ENCODE results near the gene MYO7A.

MYO7A gene

DNA sequence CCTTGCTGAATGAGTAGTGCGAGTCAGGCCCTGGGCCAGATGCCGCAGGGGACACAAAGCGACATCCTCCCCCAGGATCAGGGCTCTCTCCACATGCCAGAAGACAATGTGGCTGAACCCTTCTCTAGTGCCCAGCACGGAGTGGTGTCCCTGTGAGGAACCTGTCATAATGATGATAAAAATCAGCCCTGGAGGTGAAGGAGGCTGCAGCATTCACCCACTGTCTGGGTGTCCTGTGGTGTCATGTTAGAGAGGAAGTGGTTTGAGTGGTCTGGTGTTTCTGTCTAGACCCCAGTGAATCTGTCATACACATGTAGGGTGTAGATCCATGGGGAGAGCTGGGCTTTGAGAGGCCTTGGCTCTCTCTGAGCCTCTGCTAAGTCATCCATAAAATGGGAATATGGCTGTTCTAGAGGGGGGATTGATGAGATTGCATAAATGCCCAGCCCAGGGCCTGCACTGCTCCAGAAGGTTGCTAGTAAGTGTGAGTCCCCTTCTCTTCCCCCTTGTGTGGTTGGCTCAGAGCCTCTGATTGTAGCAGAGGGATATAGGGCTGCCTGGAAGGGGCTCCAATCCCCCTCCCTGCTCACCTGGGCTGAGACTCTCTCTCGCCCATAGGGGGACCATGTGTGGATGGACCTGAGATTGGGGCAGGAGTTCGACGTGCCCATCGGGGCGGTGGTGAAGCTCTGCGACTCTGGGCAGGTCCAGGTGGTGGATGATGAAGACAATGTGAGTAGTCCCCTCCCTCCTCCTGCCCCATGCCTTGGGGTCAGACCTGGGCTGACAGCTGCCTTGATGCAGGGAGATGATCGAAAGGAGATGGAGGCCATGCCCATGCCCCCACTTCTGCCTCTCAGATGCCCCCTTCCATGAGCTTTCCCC is 14.3 kb downstream of the MYO7A start:
- Histone ChIP-seq H3K27me3 (replicated peaks; ENCODE audit: control insufficient read depth, insufficient read depth, low read length) (peaks cover 11% of the 10 kb centered on the region), H3K9ac (ENCODE audit: low read length) (no peak overlapping the region), H3K9me3 (ENCODE audit: control insufficient read depth, low read length) (no peaks in the 10 kb centered on the region), H3K4me1 (ENCODE audit: control insufficient read depth, insufficient read depth, low read length) (no peaks in the 10 kb centered on the region), H3K4me3 (ENCODE audit: low read length) (no peak overlapping the region), H3K36me3 (ENCODE audit: control insufficient read depth, insufficient read depth, low read length, severe bottlenecking) (no peaks in the 10 kb centered on the region)
- no peak for DNase-seq (ENCODE audit: low read depth)

DNA sequence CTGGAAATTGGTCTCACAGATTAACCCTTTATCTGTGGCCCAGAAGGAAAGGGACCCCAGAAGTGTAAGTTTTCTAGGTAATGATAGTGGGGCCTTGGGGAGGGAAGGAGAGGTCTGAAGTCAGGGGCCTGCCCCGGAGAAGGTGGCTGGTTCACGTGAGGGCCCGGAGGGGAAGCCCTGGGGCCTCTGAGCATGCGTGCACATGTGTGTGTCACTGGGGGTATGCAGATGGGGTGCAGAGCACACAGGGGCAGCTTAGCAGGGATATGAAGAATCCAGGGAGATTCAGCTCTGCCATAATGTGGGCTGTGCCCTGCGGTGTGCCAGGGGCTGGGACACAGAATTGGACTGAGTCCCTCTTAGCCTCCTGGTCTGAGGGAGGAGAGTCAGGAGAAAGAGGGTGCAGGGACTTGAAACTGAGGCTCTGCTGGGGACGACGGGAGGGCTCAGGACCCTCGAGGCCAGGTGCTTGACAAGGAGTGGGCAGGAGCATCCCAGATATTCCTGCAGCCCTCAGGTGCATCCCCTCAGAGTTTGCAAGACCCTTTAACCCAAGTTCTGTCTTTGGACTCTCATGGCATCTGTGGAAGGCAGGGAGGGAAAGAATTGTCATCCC is 15.5 kb downstream of the MYO7A start:
- no peaks in the 10 kb centered on the region for H3K4me1 ChIP-seq (ENCODE audit: control insufficient read depth, insufficient read depth, low read length)
- no peak overlapping the region for H3K4me3 ChIP-seq (ENCODE audit: low read length)
- H3K36me3 ChIP-seq (ENCODE audit: control insufficient read depth, insufficient read depth, low read length, severe bottlenecking), result no peaks in the 10 kb centered on the region
- DNase-seq (ENCODE audit: low read depth), result no peak
- no peaks in the 10 kb centered on the region for H3K9me3 ChIP-seq (ENCODE audit: control insufficient read depth, low read length)
- no peak overlapping the region for H3K9ac ChIP-seq (ENCODE audit: low read length)
- H3K27me3 ChIP-seq (replicated peaks; ENCODE audit: control insufficient read depth, insufficient read depth, low read length), result peaks cover 8% of the 10 kb centered on the region

DNA sequence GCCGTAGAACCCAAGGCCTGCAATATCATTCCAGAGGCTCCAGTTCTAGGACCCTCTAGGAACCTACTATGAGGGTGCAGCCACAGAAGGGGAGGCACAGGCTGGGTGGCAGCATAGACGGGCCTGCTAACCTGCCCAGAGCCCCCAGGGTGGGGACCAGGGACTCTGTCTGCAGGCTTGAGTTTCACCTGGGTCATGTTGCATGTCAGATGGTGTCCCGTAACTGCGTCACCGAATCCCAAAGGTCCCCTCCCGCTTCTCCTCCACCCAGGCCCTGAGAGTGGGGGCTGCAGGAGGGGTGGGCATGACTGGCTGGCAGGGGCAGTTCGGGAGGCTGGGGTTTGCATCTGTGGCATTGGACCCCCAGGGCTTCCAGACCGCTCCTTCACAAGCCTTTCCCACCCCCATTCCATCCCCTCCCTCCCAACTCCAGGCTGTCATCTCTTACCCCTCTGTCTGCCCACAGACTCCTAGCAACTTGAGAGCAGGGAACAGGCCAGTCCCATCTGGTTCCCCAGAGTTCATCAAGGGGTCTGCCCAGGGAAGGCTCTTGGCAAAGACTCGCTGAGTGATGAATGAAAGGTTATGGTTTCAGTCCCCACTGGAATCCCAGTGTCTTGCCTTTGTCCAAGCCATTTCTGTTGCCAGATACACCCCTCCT is 16.3 kb downstream of the MYO7A start:
- H3K9ac ChIP-seq (ENCODE audit: low read length), result no peak overlapping the region
- no peak for DNase-seq (ENCODE audit: low read depth)
- H3K4me3 ChIP-seq (ENCODE audit: low read length), result no peak overlapping the region
- no peaks in the 10 kb centered on the region for H3K9me3 ChIP-seq (ENCODE audit: control insufficient read depth, low read length)
- H3K4me1 ChIP-seq (ENCODE audit: control insufficient read depth, insufficient read depth, low read length), result no peaks in the 10 kb centered on the region
- H3K36me3 ChIP-seq (ENCODE audit: control insufficient read depth, insufficient read depth, low read length, severe bottlenecking), result no peaks in the 10 kb centered on the region
- peaks cover 7% of the 10 kb centered on the region for H3K27me3 ChIP-seq (replicated peaks; ENCODE audit: control insufficient read depth, insufficient read depth, low read length)

DNA sequence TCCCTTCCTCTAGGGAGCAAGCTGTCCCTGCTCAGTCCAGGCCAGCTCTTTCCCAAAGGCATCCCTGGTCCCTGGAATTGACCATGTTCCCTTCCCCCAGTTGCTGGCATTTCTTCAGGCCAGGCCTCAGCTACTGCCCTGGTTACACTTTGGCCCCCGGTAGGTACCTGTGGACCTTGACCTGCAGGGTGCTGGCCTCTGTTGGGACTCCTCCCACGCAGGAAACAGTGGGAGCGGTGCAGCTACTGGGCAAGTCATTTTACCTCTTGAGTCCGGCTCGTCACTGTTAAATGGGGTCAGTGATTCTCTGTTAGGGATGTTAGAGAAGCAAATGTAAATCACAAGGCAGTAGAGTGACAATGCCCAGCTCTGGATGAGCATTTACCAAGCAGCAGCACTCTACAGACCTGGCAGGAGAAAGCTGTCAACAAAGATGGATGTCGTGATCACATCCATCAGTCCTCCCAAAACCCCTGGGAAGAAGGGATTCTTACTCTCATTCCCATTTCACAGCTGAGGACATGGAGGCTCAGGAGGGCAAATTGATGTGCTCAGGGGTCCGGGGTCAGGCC is 16.9 kb downstream of the MYO7A start:
- H3K4me1 ChIP-seq (ENCODE audit: control insufficient read depth, insufficient read depth, low read length), result no peaks in the 10 kb centered on the region
- H3K9ac ChIP-seq (ENCODE audit: low read length), result no peak overlapping the region
- no peaks in the 10 kb centered on the region for H3K9me3 ChIP-seq (ENCODE audit: control insufficient read depth, low read length)
- no peak overlapping the region for H3K4me3 ChIP-seq (ENCODE audit: low read length)
- H3K36me3 ChIP-seq (ENCODE audit: control insufficient read depth, insufficient read depth, low read length, severe bottlenecking), result no peaks in the 10 kb centered on the region
- DNase-seq (ENCODE audit: low read depth), result no peak
- peaks cover 7% of the 10 kb centered on the region for H3K27me3 ChIP-seq (replicated peaks; ENCODE audit: control insufficient read depth, insufficient read depth, low read length)

DNA sequence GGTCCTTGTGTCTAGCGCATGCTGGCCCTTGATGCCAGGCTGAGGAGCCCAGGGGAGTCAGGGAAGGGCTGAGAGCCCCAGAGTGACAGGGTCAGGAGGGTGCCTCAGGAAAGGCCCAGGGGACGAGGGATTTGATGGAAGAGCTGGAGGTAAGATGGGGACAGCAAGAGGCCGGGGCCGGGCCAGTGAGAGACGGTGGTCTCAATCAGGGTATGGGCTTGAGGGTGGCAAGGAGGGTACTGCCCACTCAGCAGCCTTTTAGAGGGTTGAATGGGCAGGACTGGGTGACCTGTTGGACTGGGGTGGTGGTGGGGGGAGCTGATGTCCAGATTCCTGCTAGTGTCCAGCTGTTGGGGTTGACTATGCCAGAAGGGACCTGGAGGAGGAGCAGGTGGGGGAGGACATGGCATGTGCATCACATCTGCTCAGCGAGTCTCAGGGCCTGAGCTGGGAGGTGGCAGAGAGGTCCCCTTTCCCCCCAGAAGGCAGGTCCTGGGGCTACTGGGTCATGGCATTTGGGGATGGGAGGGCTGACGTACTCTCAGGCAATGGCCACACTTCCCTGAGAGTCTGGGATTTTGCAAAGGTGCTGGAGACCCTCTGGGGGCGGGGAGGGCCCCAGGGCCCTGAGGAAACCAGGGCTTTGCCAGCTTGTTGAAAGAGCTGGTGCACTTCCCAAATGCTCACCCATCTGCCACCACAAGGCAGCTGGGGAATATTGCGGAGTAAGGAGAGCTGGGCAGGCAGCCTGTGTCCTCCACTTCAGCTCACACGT is 18.4 kb downstream of the MYO7A start:
- no peak for DNase-seq (ENCODE audit: low read depth)
- H3K36me3 ChIP-seq (ENCODE audit: control insufficient read depth, insufficient read depth, low read length, severe bottlenecking), result no peaks in the 10 kb centered on the region
- no peak overlapping the region for H3K9ac ChIP-seq (ENCODE audit: low read length)
- no peaks in the 10 kb centered on the region for H3K9me3 ChIP-seq (ENCODE audit: control insufficient read depth, low read length)
- H3K27me3 ChIP-seq (replicated peaks; ENCODE audit: control insufficient read depth, insufficient read depth, low read length), result peaks cover 11% of the 10 kb centered on the region
- H3K4me1 ChIP-seq (ENCODE audit: control insufficient read depth, insufficient read depth, low read length), result no peaks in the 10 kb centered on the region
- no peak overlapping the region for H3K4me3 ChIP-seq (ENCODE audit: low read length)

DNA sequence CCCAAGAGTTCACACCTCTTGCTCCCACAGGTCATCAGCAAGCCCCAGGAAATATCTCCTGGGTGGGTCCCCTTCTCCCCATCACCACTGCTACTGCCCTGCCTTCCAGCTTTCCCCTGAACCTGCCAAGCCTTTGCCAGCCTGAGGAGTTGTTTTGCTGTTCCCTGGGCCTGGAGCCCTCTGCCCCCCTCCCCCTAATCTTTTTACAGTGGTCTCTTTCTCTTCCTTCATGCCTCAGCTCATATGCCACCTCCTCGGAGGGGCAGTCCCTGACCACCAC is 18.9 kb downstream of the MYO7A start:
- Histone ChIP-seq H3K9ac (ENCODE audit: low read length) (no peak overlapping the region), H3K27me3 (replicated peaks; ENCODE audit: control insufficient read depth, insufficient read depth, low read length) (peaks cover 11% of the 10 kb centered on the region), H3K4me3 (ENCODE audit: low read length) (no peak overlapping the region), H3K36me3 (ENCODE audit: control insufficient read depth, insufficient read depth, low read length, severe bottlenecking) (no peaks in the 10 kb centered on the region), H3K9me3 (ENCODE audit: control insufficient read depth, low read length) (no peaks in the 10 kb centered on the region), H3K4me1 (ENCODE audit: control insufficient read depth, insufficient read depth, low read length) (no peaks in the 10 kb centered on the region)
- DNase-seq (ENCODE audit: low read depth), result no peak

DNA sequence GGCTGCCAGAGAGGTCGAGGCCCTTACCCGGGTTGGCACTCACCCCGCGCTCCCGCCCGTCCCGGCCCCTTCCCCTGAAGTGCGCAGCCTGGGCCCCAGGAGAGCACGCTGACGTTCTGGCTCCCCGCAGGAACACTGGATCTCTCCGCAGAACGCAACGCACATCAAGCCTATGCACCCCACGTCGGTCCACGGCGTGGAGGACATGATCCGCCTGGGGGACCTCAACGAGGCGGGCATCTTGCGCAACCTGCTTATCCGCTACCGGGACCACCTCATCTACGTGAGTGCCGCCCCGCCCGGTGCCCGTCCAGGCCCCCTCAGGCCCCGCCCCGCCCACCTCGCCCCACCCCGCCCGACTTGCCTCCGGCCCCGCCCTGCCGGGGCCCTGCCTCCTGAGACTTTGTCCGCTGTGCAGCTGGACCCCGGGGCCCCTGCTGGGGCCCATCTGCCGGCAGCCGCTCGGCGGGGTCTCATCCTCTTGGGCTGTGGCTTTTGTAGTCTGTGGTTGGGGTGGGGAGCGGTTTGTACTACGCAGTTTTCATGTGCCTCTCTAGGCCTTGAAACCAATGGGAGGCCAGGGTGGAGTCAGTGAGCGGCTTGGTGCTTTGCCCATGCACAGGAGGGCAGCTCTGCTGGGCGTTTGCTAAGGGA is 19.7 kb downstream of the MYO7A start:
- no peak overlapping the region for H3K4me3 ChIP-seq (ENCODE audit: low read length)
- no peaks in the 10 kb centered on the region for H3K9me3 ChIP-seq (ENCODE audit: control insufficient read depth, low read length)
- H3K27me3 ChIP-seq (replicated peaks; ENCODE audit: control insufficient read depth, insufficient read depth, low read length), result peaks cover 11% of the 10 kb centered on the region
- H3K4me1 ChIP-seq (ENCODE audit: control insufficient read depth, insufficient read depth, low read length), result no peaks in the 10 kb centered on the region
- no peak for DNase-seq (ENCODE audit: low read depth)
- no peaks in the 10 kb centered on the region for H3K36me3 ChIP-seq (ENCODE audit: control insufficient read depth, insufficient read depth, low read length, severe bottlenecking)
- H3K9ac ChIP-seq (ENCODE audit: low read length), result no peak overlapping the region

DNA sequence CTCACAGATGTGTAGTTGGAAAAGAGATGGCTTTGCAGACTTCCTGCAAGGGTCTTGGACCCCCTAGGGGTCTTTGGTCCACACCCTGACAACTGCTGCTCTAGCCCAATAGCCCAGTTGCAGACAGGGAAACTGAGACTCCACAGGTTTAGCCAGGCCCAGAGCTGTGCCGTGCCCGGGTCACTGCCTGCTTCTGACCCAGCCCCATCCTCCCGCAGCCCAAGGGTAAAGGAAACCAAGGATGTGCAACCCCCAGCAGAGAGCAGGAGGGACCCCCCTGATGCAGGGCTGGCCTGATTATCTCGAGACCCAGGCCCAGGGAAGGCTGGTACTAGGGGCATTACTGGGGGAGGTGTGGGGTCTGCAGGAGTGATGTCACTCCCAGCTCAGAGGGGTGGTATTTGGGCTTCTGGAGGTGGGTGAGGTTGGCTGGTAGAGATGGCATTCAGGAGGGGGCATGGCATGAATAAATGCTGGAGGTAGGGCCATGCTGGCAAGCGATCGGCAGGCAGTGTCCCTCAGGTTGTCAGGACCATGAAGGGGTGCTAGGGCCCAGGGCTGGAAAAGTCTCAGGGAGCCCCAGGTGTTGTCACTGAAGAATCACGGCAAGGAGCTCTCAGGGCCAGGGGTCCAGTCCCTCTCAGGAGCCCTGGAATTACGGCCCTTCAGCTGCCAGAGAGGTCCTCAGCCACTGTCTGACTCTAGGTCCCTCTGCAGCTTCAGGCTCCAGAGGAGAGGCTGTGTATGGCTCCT is 21.1 kb downstream of the MYO7A start:
- Histone ChIP-seq H3K9me3 (ENCODE audit: control insufficient read depth, low read length) (no peaks in the 10 kb centered on the region), H3K4me3 (ENCODE audit: low read length) (no peak overlapping the region), H3K9ac (ENCODE audit: low read length) (no peak overlapping the region), H3K36me3 (ENCODE audit: control insufficient read depth, insufficient read depth, low read length, severe bottlenecking) (no peaks in the 10 kb centered on the region), H3K4me1 (ENCODE audit: control insufficient read depth, insufficient read depth, low read length) (no peaks in the 10 kb centered on the region), H3K27me3 (replicated peaks; ENCODE audit: control insufficient read depth, insufficient read depth, low read length) (peaks cover 11% of the 10 kb centered on the region)
- DNase-seq (ENCODE audit: low read depth), result no peak

DNA sequence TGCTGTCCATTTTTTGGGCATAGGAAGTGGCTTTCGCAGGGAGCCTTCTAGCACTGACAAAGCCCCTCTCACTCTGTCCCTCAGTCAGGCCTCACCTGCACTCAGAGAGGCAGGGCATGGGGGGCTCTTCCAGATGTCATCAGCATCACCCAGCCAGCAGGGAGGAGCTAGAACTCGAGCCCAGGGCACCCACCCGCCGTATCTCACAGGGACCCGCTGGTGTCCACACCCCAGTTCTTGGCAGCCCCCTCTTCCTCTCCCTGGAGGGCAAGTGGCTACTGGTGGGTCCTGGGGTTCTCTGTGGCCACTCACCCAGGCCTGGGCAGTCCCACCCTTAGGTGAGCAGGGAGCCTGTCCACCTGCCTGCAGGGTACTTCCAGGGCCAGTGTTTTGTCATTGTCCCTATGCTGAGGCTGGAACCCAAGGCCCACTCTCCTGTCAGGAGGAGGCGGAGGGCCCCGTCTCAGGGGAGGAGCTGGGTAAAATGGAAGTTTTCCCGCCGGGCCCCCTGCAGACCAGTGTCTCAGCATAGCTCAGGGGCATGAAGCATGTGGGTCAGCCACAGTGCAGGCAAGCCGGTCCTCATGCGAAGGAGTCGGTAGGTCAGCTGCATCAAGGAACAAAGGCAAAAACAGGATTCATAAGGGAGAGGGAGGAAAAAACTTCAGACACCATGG is 21.8 kb downstream of the MYO7A start:
- no peaks in the 10 kb centered on the region for H3K4me1 ChIP-seq (ENCODE audit: control insufficient read depth, insufficient read depth, low read length)
- peaks cover 14% of the 10 kb centered on the region for H3K27me3 ChIP-seq (replicated peaks; ENCODE audit: control insufficient read depth, insufficient read depth, low read length)
- no peak for DNase-seq (ENCODE audit: low read depth)
- no peaks in the 10 kb centered on the region for H3K36me3 ChIP-seq (ENCODE audit: control insufficient read depth, insufficient read depth, low read length, severe bottlenecking)
- no peak overlapping the region for H3K4me3 ChIP-seq (ENCODE audit: low read length)
- no peaks in the 10 kb centered on the region for H3K9me3 ChIP-seq (ENCODE audit: control insufficient read depth, low read length)
- no peak overlapping the region for H3K9ac ChIP-seq (ENCODE audit: low read length)

DNA sequence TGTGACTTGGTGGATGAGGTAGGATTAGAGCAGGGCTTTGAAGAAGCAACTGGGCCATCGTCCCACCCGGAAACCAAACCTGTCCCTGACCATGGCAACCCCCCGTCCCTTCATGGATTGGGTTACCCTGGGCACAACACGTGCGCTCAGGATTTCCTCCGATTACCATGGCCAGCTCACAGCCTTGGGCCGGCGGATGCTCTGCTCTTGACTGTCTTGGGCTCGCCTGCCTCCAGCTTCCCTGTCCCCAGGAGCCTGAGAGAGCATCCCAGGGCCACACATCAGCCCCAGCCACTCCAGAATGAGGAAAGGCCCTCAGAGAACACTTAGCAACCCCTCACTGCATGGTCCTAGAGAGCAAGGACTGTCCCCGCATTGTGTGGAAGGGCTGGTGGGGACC is 22.8 kb downstream of the MYO7A start:
- Histone ChIP-seq H3K9ac (ENCODE audit: low read length) (no peak overlapping the region), H3K4me1 (ENCODE audit: control insufficient read depth, insufficient read depth, low read length) (no peaks in the 10 kb centered on the region), H3K4me3 (ENCODE audit: low read length) (no peak overlapping the region), H3K36me3 (ENCODE audit: control insufficient read depth, insufficient read depth, low read length, severe bottlenecking) (no peaks in the 10 kb centered on the region), H3K27me3 (replicated peaks; ENCODE audit: control insufficient read depth, insufficient read depth, low read length) (peaks cover 16% of the 10 kb centered on the region), H3K9me3 (ENCODE audit: control insufficient read depth, low read length) (no peaks in the 10 kb centered on the region)
- DNase-seq (ENCODE audit: low read depth), result no peak

All from adipocyte (in vitro differentiated cells).